GM21576 (cell line): ENCODE data around the gene DENND2D.

Source experiments
- ATAC-seq: cut with Tn5 transposase; IDR thresholded peaks from one replicate; pipeline ENCODE4 v1.9.1; 2021; ENCODE audit warnings: mild to moderate bottlenecking, moderate library complexity; ENCODE audit not compliant: unreplicated experiment

DENND2D gene

GRCh38 chr1:111179968-111180533 is 20.4 kb downstream of the DENND2D start:
- ATAC-seq: no peak

GRCh38 chr1:111176678-111177077 is 23.8 kb downstream of the DENND2D start:
- peak; percentile 49 for ATAC-seq

- no peak for ATAC-seq
Measured at GRCh38 chr1:111175349-111175748, 25.1 kb downstream of the DENND2D start.

GRCh38 chr1:111174070-111174469 is 26.4 kb downstream of the DENND2D start:
- no peak for ATAC-seq

- ATAC-seq: no peak
Measured at GRCh38 chr1:111172463-111172862, 28.0 kb downstream of the DENND2D start.

GRCh38 chr1:111164151-111164550 is 36.3 kb downstream of the DENND2D start:
- ATAC-seq: no peak

GRCh38 chr1:111163363-111163762 is 37.1 kb downstream of the DENND2D start:
- no peak for ATAC-seq

GRCh38 chr1:111162488-111162880 is 38.0 kb downstream of the DENND2D start:
- no peak for ATAC-seq

GRCh38 chr1:111161843-111162487 is 38.5 kb downstream of the DENND2D start:
- no peak for ATAC-seq

- ATAC-seq: no peak
Measured at GRCh38 chr1:111157431-111157830, 43.0 kb downstream of the DENND2D start.

- no peak for ATAC-seq
Measured at GRCh38 chr1:111154021-111154999, 46.1 kb downstream of the DENND2D start.

- no peak for ATAC-seq
Measured at GRCh38 chr1:111151838-111152237, 48.6 kb downstream of the DENND2D start.

GRCh38 chr1:111148376-111148881 is 52.0 kb downstream of the DENND2D start:
- ATAC-seq: peak; percentile 52

GRCh38 chr1:111147948-111148347 is 52.5 kb downstream of the DENND2D start:
- no peak for ATAC-seq

GRCh38 chr1:111145963-111146768 is 54.3 kb downstream of the DENND2D start:
- ATAC-seq: no peak

GRCh38 chr1:111145542-111145941 is 54.9 kb downstream of the DENND2D start:
- ATAC-seq: no peak

GRCh38 chr1:111142356-111142975 is 58.0 kb downstream of the DENND2D start:
- ATAC-seq: no peak

- ATAC-seq: no peak
Measured at GRCh38 chr1:111141245-111142220, 58.9 kb downstream of the DENND2D start.

GRCh38 chr1:111140680-111140967 is 59.8 kb downstream of the DENND2D start:
- ATAC-seq: no peak
